HepG2 (cell line): ENCODE results near the gene NOL12. TPM values are rescaled to one million over a fixed set of nuclear protein-coding genes. Genes with fewer than 3 reads are reported as not detected.

ENCODE experiments used
- ATAC-seq: fragments of 200-7000 bp; cut with Tn5 transposase; 3 replicates; pipeline ENCODE4 v1.9.1; 2020; ENCODE audit warnings: mild to moderate bottlenecking, moderate library complexity
- BruUV-seq: library from RNA; stranded (reverse); fragments of 400-500 nt; replicated peaks from 2 replicates; lab custom pipeline; 2021; lab: Mats Ljungman, UMichigan
- CTCF ChIA-PET: fragments of 300-600 bp; formaldehyde crosslinking; extraction: SDS; loops from one replicate; lab custom pipeline; 2021; ENCODE audit warnings: low total read pairs, inconsistent platforms, low intra/inter-chr PET ratio; lab: Yijun Ruan, JAX
- POLR2A ChIA-PET: fragments of 350-600 bp; sonication (Branson Sonifier 250); formaldehyde crosslinking; loops from one replicate; lab custom pipeline; 2020; ENCODE audit warnings: antibody characterized with exemption, inconsistent platforms; lab: Yijun Ruan, JAX
- DNase-seq: peaks from one replicate; pipeline ENCODE4 v3.0.0-alpha.2; 2015; ENCODE audit warnings: low spot score
- FAIRE-seq: peaks from 3 replicates; lab custom pipeline; 2011; peaks lifted over from hg19 to GRCh38; lab: Jason Lieb, UNC
- H2AFZ ChIP-seq: one replicate; pipeline ENCODE4 v1.6.1; 2011; ENCODE audit warnings: low read length, inconsistent platforms
- H3K27ac ChIP-seq: fragments of 300-600 bp; 3 replicates; pipeline ENCODE4 v1.8.0; 2011; ENCODE audit warnings: mixed run types, mild to moderate bottlenecking, mixed read lengths, low read length, inconsistent platforms; ENCODE audit not compliant: insufficient read depth; ENCODE audit errors: extremely low read length
- H3K27me3 ChIP-seq, 2 experiments: fragments of 200-600 bp in 1 of 2; 2 replicates in 1 of 2; 3 replicates in 1 of 2; pipeline versions ENCODE4 v1.6.0 to v1.8.0; 2011; ENCODE audit warnings: low read length in 2 of 2, mild to moderate bottlenecking in 2 of 2, moderate library complexity in 2 of 2, inconsistent platforms in 1 of 2; ENCODE audit not compliant: insufficient read depth in 2 of 2, control insufficient read depth in 1 of 2
- H3K36me3 ChIP-seq, 2 experiments: fragments of 200-600 bp in 1 of 2; replicated peaks in 1 of 2; 2 replicates in 1 of 2; 3 replicates in 1 of 2; pipeline versions ENCODE4 v1.5.1 to v1.8.0; 2011; ENCODE audit warnings: low read length in 2 of 2, inconsistent platforms in 1 of 2; ENCODE audit not compliant: insufficient read depth in 2 of 2, control insufficient read depth in 1 of 2
- H3K4me1 ChIP-seq: 2 replicates; pipeline ENCODE4 v1.5.1; 2012; ENCODE audit warnings: low read length, inconsistent platforms; ENCODE audit not compliant: insufficient read depth
- H3K4me2 ChIP-seq: 2 replicates; pipeline ENCODE4 v1.6.0; 2011; ENCODE audit warnings: low read depth, low read length, inconsistent platforms
- H3K4me3 ChIP-seq, 3 experiments: fragments of 200-600 bp in 1 of 3; sonication (generic), shearing (Covaris generic) in 1 of 3; replicated peaks in 1 of 3; 2 replicates each; pipeline ENCODE4 v1.5.1; 2011 to 2016; ENCODE audit warnings: low read length in 3 of 3, inconsistent platforms in 2 of 3, low read depth in 2 of 3, mild to moderate bottlenecking in 2 of 3, control low read depth in 1 of 3, mixed read lengths in 1 of 3; ENCODE audit not compliant: insufficient read depth in 1 of 3
- H3K79me2 ChIP-seq: one replicate; pipeline ENCODE4 v1.6.1; 2011; ENCODE audit warnings: low read length, inconsistent platforms; ENCODE audit not compliant: insufficient read depth
- H3K9ac ChIP-seq: 2 replicates; pipeline ENCODE4 v1.6.0; 2011; ENCODE audit warnings: mild to moderate bottlenecking, low read depth, low read length, inconsistent platforms; ENCODE audit not compliant: insufficient read depth
- H3K9me3 ChIP-seq: 2 replicates; pipeline ENCODE4 v1.5.1; 2012; ENCODE audit warnings: mild to moderate bottlenecking, low read length
- H4K20me1 ChIP-seq: 2 replicates; pipeline ENCODE4 v1.6.0; 2011; ENCODE audit warnings: inconsistent platforms, mild to moderate bottlenecking, low read length, moderate library complexity; ENCODE audit not compliant: insufficient read depth
- FOXA3 ChIP-seq: IDR thresholded peaks from 2 replicates; pipeline ENCODE4 v1.6.1; 2016; ENCODE audit warnings: missing genetic modification reagents, missing compliant biosample characterization
- HDAC2 ChIP-seq: sonication (generic); formaldehyde crosslinking; IDR thresholded peaks from 2 replicates; pipeline ENCODE4 v1.4.0; 2020; ENCODE audit warnings: missing genetic modification reagents
- HMGXB3 ChIP-seq: sonication (generic); formaldehyde crosslinking; IDR thresholded peaks from 2 replicates; pipeline ENCODE4 v1.4.0; 2020; ENCODE audit warnings: missing genetic modification reagents, borderline replicate concordance
- MBNL3 ChIP-seq: fragments of 250-450 bp; sonication (Bioruptor Pico); conservative IDR thresholded peaks from 2 replicates; pipeline ENCODE4 v1.8.0; 2022; ENCODE audit warnings: mild to moderate bottlenecking, inconsistent platforms
- PHF5A ChIP-seq: IDR thresholded peaks from one replicate; pipeline ENCODE4 v1.6.1; 2018; ENCODE audit warnings: low read depth, missing genetic modification reagents; ENCODE audit not compliant: unreplicated experiment
- PRPF4 ChIP-seq: fragments of 200-400 bp; formaldehyde crosslinking; IDR thresholded peaks from 2 replicates; pipeline ENCODE4 v1.6.1; 2016; ENCODE audit warnings: low read length, low read depth; ENCODE audit not compliant: poor library complexity, severe bottlenecking
- RBM22 ChIP-seq: fragments of 200-400 bp; formaldehyde crosslinking; optimal IDR thresholded peaks from 2 replicates; pipeline ENCODE3; 2017; ENCODE audit warnings: mild to moderate bottlenecking, low read length, moderate library complexity
- RCOR2 ChIP-seq: IDR thresholded peaks from 2 replicates; pipeline ENCODE4 v1.6.1; 2016; ENCODE audit warnings: missing biosample characterization, missing genetic modification reagents
- ZBTB34 ChIP-seq: sonication (generic); formaldehyde crosslinking; IDR thresholded peaks from 2 replicates; pipeline ENCODE4 v1.8.0; 2022; ENCODE audit warnings: mild to moderate bottlenecking, missing genetic modification reagents
- ZBTB4 ChIP-seq: sonication (generic); formaldehyde crosslinking; IDR thresholded peaks from 2 replicates; pipeline ENCODE4 v1.4.0; 2020; ENCODE audit warnings: missing genetic modification reagents, mild to moderate bottlenecking, borderline replicate concordance
- ZIK1 ChIP-seq: sonication (generic); formaldehyde crosslinking; IDR thresholded peaks from 2 replicates; pipeline ENCODE4 v1.5.0; 2020; ENCODE audit warnings: mild to moderate bottlenecking, low read depth, missing genetic modification reagents, borderline replicate concordance
- ZNF121 ChIP-seq: sonication (generic); formaldehyde crosslinking; IDR thresholded peaks from 2 replicates; pipeline ENCODE4 v1.5.0; 2020; ENCODE audit warnings: mild to moderate bottlenecking, missing genetic modification reagents
- ZNF775 ChIP-seq: sonication (generic); formaldehyde crosslinking; IDR thresholded peaks from 2 replicates; pipeline ENCODE4 v1.4.0; 2020; ENCODE audit warnings: missing genetic modification reagents, mild to moderate bottlenecking, moderate library complexity, borderline replicate concordance
- WGBS: methylation state at CpG from one replicate; pipeline ENCODE4 v1.1.6; 2017; ENCODE audit warnings: low lambda C conversion rate; 5-methylcytosine and 5-hydroxymethylcytosine counted together
- in situ Hi-C: cut with HindIII; loops from 2 replicates; pipeline ENCODE4 v1.10.0; 2017; ENCODE audit warnings: low pct_unique_long_range_greater_than_20kb; ENCODE audit not compliant: extremely low pct_ligation_motif_present
- intact Hi-C: fragments of 100-400 bp; cut with micrococcal nuclease; formaldehyde crosslinking; loops from one replicate; pipeline ENCODE4 v1.10.0; 2022; ENCODE audit not compliant: unreplicated experiment
- polyA plus RNA-seq, 8 experiments: library from polyadenylated mRNA; depleted of rRNA in 3 of 8; stranded (reverse) in 7 of 8; unstranded in 1 of 8; fragments of >200 nt; fragmentation: Illumina TruSeq in 4 of 8; extraction: Trizol in 4 of 8; gene quantifications; 2 replicates each; pipeline versions ENCODE4 v1.2.1 to v1.2.3, GENCODE V29; 2011 to 2016; ENCODE audit warnings: low read depth in 4 of 8, missing spikeins in 1 of 8, mixed read lengths in 1 of 8; ENCODE audit not compliant: insufficient read depth in 1 of 8
- total RNA-seq, 5 experiments: library from RNA; depleted of rRNA; stranded (reverse); fragments of >200 nt; fragmentation: Illumina TruSeq; extraction: Trizol; gene quantifications; 2 replicates each; pipeline ENCODE4 v1.2.3, GENCODE V29; 2016; ENCODE audit warnings: low read depth in 1 of 5

Gene NOL12
- total and polyA plus RNA-seq, 2 of the 13 experiments (the other 11 are each of a cell fraction or from before 2014, with no cell fraction given), result 14.3 to 31.4 TPM

- intact Hi-C loops, result no loop called here
- no peak overlapping the region for H2AFZ ChIP-seq
- no peaks in the 10 kb centered on the region; a peak in 1 of 5 replicates for H3K27me3 ChIP-seq
- FAIRE-seq (no peak), ATAC-seq (0 out of 3 replicates have a peak, but pooled peaks have one; percentile 5), DNase-seq (peak; percentile 62)
- WGBS, result 80% methylated on average over 16 of the region's 16 CpGs
- H3K4me2 ChIP-seq, result no peak overlapping the region
- CTCF ChIA-PET, result no interaction called here
- peak overlapping the region; percentile 30 for H3K27ac ChIP-seq
- no peak overlapping the region for H3K4me3 ChIP-seq
- H3K4me1 ChIP-seq, result peaks cover 71% of the 10 kb centered on the region
- BruUV-seq, result no TSS peak
- no peaks in the 10 kb centered on the region for H3K9me3 ChIP-seq
- POLR2A ChIA-PET, result interaction anchor here (1.4 to 11.2 kb wide), 4 partner anchors 11 to 27 kb away, joined by 3 to 242 read pairs (median 62); partner anchors contain the start of genes LGALS1 and SH3BP1
- peaks cover 17 to 29% of the 10 kb centered on the region in 2 experiments for H3K36me3 ChIP-seq
- in situ Hi-C loops, result no loop called here
- H3K79me2 ChIP-seq, result peaks cover 55% of the 10 kb centered on the region
- peaks cover 59% of the 10 kb centered on the region for H4K20me1 ChIP-seq
- H3K9ac ChIP-seq, result peak overlapping the region; percentile 23; the same call in 1 of the 2 replicates
- TF ChIP-seq ZBTB4 (CRISPR knock-in tag) (0 out of 2 replicates have a peak, but pooled peaks have one; percentile 39), PHF5A (CRISPR knock-in tag) (no peak), HMGXB3 (no peak), RCOR2 (CRISPR knock-in tag) (peak; percentile 94), FOXA3 (CRISPR knock-in tag) (no peak), ZIK1 (CRISPR knock-in tag) (no peak), MBNL3 (CRISPR knock-in tag) (no peak), RBM22 (peak; percentile 63), ZNF775 (CRISPR knock-in tag) (no peak), HDAC2 (CRISPR knock-in tag) (0 out of 2 replicates have a peak, but pooled peaks have one; percentile 20), PRPF4 (peak; percentile 53), ZBTB34 (CRISPR knock-in tag) (no peak), ZNF121 (CRISPR knock-in tag) (peak; percentile 23; the same call in 1 of the 2 replicates)
Measured at GRCh38 chr22:37664249-37665101, 21.7 kb upstream of the NOL12 start.
